ENCODE measurements around the gene IL9.

DNA sequence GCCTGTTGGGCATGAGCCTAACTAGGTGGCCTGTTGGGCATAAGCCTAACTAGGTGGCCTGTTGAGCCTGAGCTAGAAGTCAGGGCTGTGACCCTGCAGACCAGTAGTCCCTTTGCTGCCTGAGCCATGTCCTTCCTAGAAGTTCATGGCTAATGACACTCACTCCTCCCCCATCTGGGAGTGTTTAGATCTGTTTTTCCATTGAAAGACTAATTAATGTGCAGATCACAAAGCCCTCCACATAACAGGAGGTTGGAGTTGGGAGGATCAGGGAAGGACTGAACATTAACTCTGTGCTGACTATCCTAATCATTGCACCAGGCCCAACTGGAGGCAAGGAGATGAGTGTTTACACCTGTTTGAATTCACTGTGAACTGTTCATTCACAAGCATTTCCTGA lies 33.6 kb downstream of the IL9 start:
- TF ChIP-seq, protein P1, sequence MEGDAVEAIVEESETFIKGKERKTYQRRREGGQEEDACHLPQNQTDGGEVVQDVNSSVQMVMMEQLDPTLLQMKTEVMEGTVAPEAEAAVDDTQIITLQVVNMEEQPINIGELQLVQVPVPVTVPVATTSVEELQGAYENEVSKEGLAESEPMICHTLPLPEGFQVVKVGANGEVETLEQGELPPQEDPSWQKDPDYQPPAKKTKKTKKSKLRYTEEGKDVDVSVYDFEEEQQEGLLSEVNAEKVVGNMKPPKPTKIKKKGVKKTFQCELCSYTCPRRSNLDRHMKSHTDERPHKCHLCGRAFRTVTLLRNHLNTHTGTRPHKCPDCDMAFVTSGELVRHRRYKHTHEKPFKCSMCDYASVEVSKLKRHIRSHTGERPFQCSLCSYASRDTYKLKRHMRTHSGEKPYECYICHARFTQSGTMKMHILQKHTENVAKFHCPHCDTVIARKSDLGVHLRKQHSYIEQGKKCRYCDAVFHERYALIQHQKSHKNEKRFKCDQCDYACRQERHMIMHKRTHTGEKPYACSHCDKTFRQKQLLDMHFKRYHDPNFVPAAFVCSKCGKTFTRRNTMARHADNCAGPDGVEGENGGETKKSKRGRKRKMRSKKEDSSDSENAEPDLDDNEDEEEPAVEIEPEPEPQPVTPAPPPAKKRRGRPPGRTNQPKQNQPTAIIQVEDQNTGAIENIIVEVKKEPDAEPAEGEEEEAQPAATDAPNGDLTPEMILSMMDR (IDR thresholded peaks at IDR 0.05) = no peak
- no peak for TF ChIP-seq POLR2A (IDR thresholded peaks at IDR 0.05)

All from body of pancreas (tissue), 4 donors.